CD14-positive monocyte (primary cell): ENCODE measurements around the gene CERKL. TPM values are rescaled to one million over a fixed set of nuclear protein-coding genes. Genes with fewer than 3 reads are reported as not detected.

ENCODE experiments used
- DNase-seq, 3 donors: peaks; one replicate each; pipeline ENCODE4 v3.0.0-alpha.2; 2011 to 2022
- H2AFZ ChIP-seq: 2 replicates; pipeline ENCODE4 v1.6.0; 2012; ENCODE audit warnings: mild to moderate bottlenecking, low read depth, low read length, inconsistent platforms; ENCODE audit not compliant: insufficient read depth, poor library complexity, severe bottlenecking
- H3K27ac ChIP-seq, 2 donors: 1 replicate in 1 of 2; 2 replicates in 1 of 2; pipeline ENCODE4 v1.5.1; 2012 to 2013; ENCODE audit warnings: low read length in 2 of 2, control low read depth in 1 of 2, inconsistent platforms in 1 of 2, low read depth in 1 of 2, mild to moderate bottlenecking in 1 of 2
- H3K27me3 ChIP-seq, 2 donors: one replicate each; pipeline versions ENCODE4 v1.6.0 to v1.6.1; 2011 to 2013; ENCODE audit warnings: low read length in 2 of 2; ENCODE audit not compliant: control insufficient read depth in 2 of 2, insufficient read depth in 2 of 2
- H3K36me3 ChIP-seq, 2 donors: replicated peaks in 1 of 2; 1 replicate in 1 of 2; 2 replicates in 1 of 2; pipeline versions ENCODE4 v1.5.1 to v1.6.1; 2012 to 2013; ENCODE audit warnings: low read length in 2 of 2, control low read depth in 1 of 2, inconsistent platforms in 1 of 2, mild to moderate bottlenecking in 1 of 2; ENCODE audit not compliant: insufficient read depth in 2 of 2, control insufficient read depth in 1 of 2
- H3K4me1 ChIP-seq, 2 donors: 1 replicate in 1 of 2; 2 replicates in 1 of 2; pipeline versions ENCODE4 v1.5.1 to v1.6.1; 2012 to 2013; ENCODE audit warnings: low read length in 2 of 2, control low read depth in 1 of 2, inconsistent platforms in 1 of 2, mild to moderate bottlenecking in 1 of 2, moderate library complexity in 1 of 2; ENCODE audit not compliant: insufficient read depth in 2 of 2, control insufficient read depth in 1 of 2
- H3K4me2 ChIP-seq: replicated peaks from 2 replicates; pipeline ENCODE3; 2012; ENCODE audit warnings: low read length, moderate library complexity, mild to moderate bottlenecking; ENCODE audit not compliant: poor library complexity, severe bottlenecking; ENCODE audit errors: extremely low read depth
- H3K4me3 ChIP-seq, 3 experiments: fragments of 200-600 bp in 1 of 3; sonication (generic) in 1 of 3; replicated peaks in 1 of 3; 1 replicate in 2 of 3; 2 replicates in 1 of 3; pipeline ENCODE4 v1.5.1; 2011 to 2013; ENCODE audit warnings: low read length in 3 of 3, mild to moderate bottlenecking in 3 of 3, control low read depth in 2 of 3, low read depth in 2 of 3, inconsistent platforms in 1 of 3, moderate library complexity in 1 of 3
- H3K79me2 ChIP-seq: 2 replicates; pipeline ENCODE4 v1.6.0; 2012; ENCODE audit warnings: mild to moderate bottlenecking, control low read depth, inconsistent platforms, low read length, moderate library complexity; ENCODE audit not compliant: insufficient read depth
- H3K9ac ChIP-seq: 2 replicates; pipeline ENCODE4 v1.6.0; 2017; ENCODE audit warnings: low read length, mild to moderate bottlenecking; ENCODE audit not compliant: insufficient read depth, poor library complexity, severe bottlenecking
- H3K9me3 ChIP-seq, 2 donors: replicated peaks in 1 of 2; 1 replicate in 1 of 2; 2 replicates in 1 of 2; pipeline versions ENCODE4 v1.5.1 to v1.6.1; 2012 to 2013; ENCODE audit warnings: low read length in 2 of 2, control low read depth in 1 of 2; ENCODE audit not compliant: control insufficient read depth in 1 of 2, insufficient read depth in 1 of 2
- H4K20me1 ChIP-seq: 2 replicates; pipeline ENCODE4 v1.6.0; 2012; ENCODE audit warnings: mild to moderate bottlenecking, low read length, control low read depth, moderate library complexity; ENCODE audit not compliant: insufficient read depth
- H3K27ac Mint-ChIP-seq, 7 donors: one replicate each; pipeline ENCODE4 v1.8.0; 2020; ENCODE audit warnings: mild to moderate bottlenecking in 7 of 7, mixed read lengths in 7 of 7, moderate library complexity in 6 of 7, inconsistent platforms in 2 of 7
- H3K27me3 Mint-ChIP-seq, 3 donors: one replicate each; pipeline ENCODE4 v1.8.0; 2021 to 2022; ENCODE audit warnings: low read depth in 3 of 3, mild to moderate bottlenecking in 3 of 3, mixed read lengths in 3 of 3, moderate library complexity in 3 of 3, inconsistent platforms in 1 of 3
- H3K36me3 Mint-ChIP-seq, 2 donors: one replicate each; pipeline ENCODE4 v1.8.0; 2020; ENCODE audit warnings: mixed read lengths in 2 of 2, inconsistent platforms in 1 of 2, mild to moderate bottlenecking in 1 of 2
- H3K4me1 Mint-ChIP-seq: one replicate; pipeline ENCODE4 v1.8.0; 2020; ENCODE audit warnings: mild to moderate bottlenecking, mixed read lengths
- H3K4me3 Mint-ChIP-seq, 2 donors: one replicate each; pipeline ENCODE4 v1.8.0; 2020; ENCODE audit warnings: mild to moderate bottlenecking in 2 of 2, mixed read lengths in 2 of 2, moderate library complexity in 1 of 2
- H3K9me3 Mint-ChIP-seq, 7 donors: one replicate each; pipeline ENCODE4 v1.8.0; 2020 to 2022; ENCODE audit warnings: mixed read lengths in 7 of 7, mild to moderate bottlenecking in 6 of 7, moderate library complexity in 6 of 7, inconsistent platforms in 2 of 7
- CTCF ChIP-seq: fragments of 200-600 bp; IDR thresholded peaks from one replicate; pipeline ENCODE4 v1.8.0; 2022; ENCODE audit warnings: antibody characterized with exemption, mild to moderate bottlenecking
- WGBS: methylation state at CpG from one replicate; pipeline ENCODE4 v1.1.5; 2013; ENCODE audit warnings: missing lambda C conversion rate; ENCODE audit not compliant: insufficient coverage; 5-methylcytosine and 5-hydroxymethylcytosine counted together
- intact Hi-C, 2 donors: fragments of 100-400 bp; cut with micrococcal nuclease; formaldehyde crosslinking; loops; one replicate each; pipeline versions ENCODE4 v1.15.0 to v1.15.1; 2023
- polyA plus RNA-seq, 3 donors: library from polyadenylated mRNA; depleted of rRNA in 1 of 3; unstranded in 2 of 3; stranded (reverse) in 1 of 3; fragments of 300-500 nt in 2 of 3; fragments of >200 nt in 1 of 3; fragmentation: Illumina TruSeq in 2 of 3; gene quantifications; 1 replicate in 2 of 3; 2 replicates in 1 of 3; pipeline ENCODE4 v1.2.3, GENCODE V29; 2012 to 2021

The CERKL gene
- polyA plus RNA-seq, 3 donors = 0.12 to 16.3 (median 8.6) TPM

GRCh38 chr2:181673173-181673572, 16.3 kb upstream of the CERKL start:
- Mint-ChIP-seq H3K4me3 (no peak overlapping the region), H3K27me3 (peaks cover 24 to 42% (median 34%) of the 10 kb centered on the region in 3 donors), H3K27ac (no peak overlapping the region), H3K36me3 (peaks cover 0 to 2% of the 10 kb centered on the region in 2 donors), H3K9me3 (peaks cover 0 to 7% (median 3%) of the 10 kb centered on the region in 7 donors), H3K4me1 (peaks cover 13% of the 10 kb centered on the region)
- H3K9me3 ChIP-seq = peaks cover 0 to 7% of the 10 kb centered on the region in 2 donors
- peaks cover 27 to 44% of the 10 kb centered on the region in 2 donors for H3K27me3 ChIP-seq
- no peaks in the 10 kb centered on the region for H3K79me2 ChIP-seq
- no peak overlapping the region for H3K9ac ChIP-seq
- no CpG with 5 or more reads among the region's 2 CpGs for WGBS
- H2AFZ ChIP-seq = no peak overlapping the region
- intact Hi-C loops = no loop called here
- H3K4me1 ChIP-seq = peaks cover 0 to 5% of the 10 kb centered on the region in 2 donors
- H3K4me3 ChIP-seq = no peak overlapping the region
- H3K36me3 ChIP-seq = no peaks in the 10 kb centered on the region
- no peak for DNase-seq
- H4K20me1 ChIP-seq = no peaks in the 10 kb centered on the region
- no peak overlapping the region for H3K27ac ChIP-seq
- TF ChIP-seq CTCF = no peak
- H3K4me2 ChIP-seq = no peak overlapping the region

- no peak overlapping the region for H3K9ac ChIP-seq
- no peak overlapping the region for H3K4me2 ChIP-seq
- Mint-ChIP-seq H3K4me1 (peaks cover 7% of the 10 kb centered on the region), H3K9me3 (no peaks in the 10 kb centered on the region), H3K27ac (no peak overlapping the region), H3K4me3 (peak overlapping the region in 1 of 2 donors; percentile 1), H3K27me3 (peaks cover 17 to 36% (median 27%) of the 10 kb centered on the region in 3 donors), H3K36me3 (no peaks in the 10 kb centered on the region)
- H3K27me3 ChIP-seq = peaks cover 22 to 37% of the 10 kb centered on the region in 2 donors
- intact Hi-C loops = no loop called here
- no peaks in the 10 kb centered on the region for H3K36me3 ChIP-seq
- peaks cover 0 to under 1% of the 10 kb centered on the region in 2 donors for H3K9me3 ChIP-seq
- no peak for TF ChIP-seq CTCF
- no peaks in the 10 kb centered on the region for H4K20me1 ChIP-seq
- no peak overlapping the region for H3K27ac ChIP-seq
- no peaks in the 10 kb centered on the region for H3K79me2 ChIP-seq
- no peak for DNase-seq
- no peak overlapping the region for H2AFZ ChIP-seq
- H3K4me3 ChIP-seq = no peak overlapping the region
- no peaks in the 10 kb centered on the region for H3K4me1 ChIP-seq
Observed at GRCh38 chr2:181672255-181673008, 15.5 kb upstream of the CERKL start.
